ENCODE data around the gene NHLH1.
A peak's percentile ranks its signal among the peaks of the same experiment; 100 is the strongest.

NHLH1 gene

DNA sequence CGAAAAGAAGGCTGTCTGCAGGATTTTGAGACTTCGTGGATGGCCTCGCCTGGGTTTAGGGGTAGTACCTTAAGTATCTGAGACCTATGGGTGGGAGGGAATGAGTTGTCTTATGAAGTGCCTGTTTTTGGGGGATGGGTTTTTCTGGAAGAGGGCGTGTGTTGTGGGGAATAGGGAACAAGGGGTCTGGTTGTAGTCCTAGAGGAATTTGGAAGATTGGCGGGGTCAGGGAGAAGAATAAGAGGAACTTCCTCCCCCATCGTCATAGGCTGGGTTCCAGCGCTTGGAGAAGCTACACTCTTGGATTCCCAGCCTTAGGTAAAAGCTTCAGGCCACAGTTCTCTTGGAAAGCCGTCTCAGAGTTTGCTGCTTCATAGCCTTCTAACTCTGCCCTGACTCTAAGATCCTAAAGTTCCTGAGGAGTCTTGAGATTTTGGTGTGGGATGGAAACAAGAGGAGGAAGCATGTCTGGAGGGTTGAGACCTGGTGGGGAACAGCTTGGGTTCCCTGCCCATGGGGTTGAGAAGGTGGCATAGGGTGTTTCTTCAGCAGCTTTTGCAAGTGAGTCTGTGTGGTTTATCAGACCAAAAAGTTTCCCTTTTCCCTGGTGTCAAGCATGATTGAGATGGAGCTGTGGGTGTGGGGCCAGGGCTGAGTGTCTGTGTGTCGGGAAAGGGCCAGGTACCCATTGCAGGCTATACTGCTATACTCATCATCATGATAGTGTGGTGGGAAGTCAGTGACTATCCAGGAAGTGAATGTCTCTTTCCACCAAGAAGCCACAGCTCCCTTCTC, 35.3 kb downstream of the NHLH1 start:
- no peaks in the 10 kb centered on the region for H3K9me3 ChIP-seq (replicated peaks in 1 of 2; ENCODE audit: control insufficient read depth in 2 of 2, insufficient read depth in 1 of 2, low read depth in 1 of 2, low read length in 2 of 2)
- H2BK12ac ChIP-seq (ENCODE audit: low read length), result no peak overlapping the region
- no peak overlapping the region for H3K23ac ChIP-seq (ENCODE audit: low read depth, low read length, poor library complexity)
- H3K4me1 ChIP-seq (ENCODE audit: control insufficient read depth in 2 of 2, insufficient read depth in 1 of 2, low read depth in 1 of 2, low read length in 2 of 2), result peaks cover 44 to 53% of the 10 kb centered on the region in 2 donors
- no peak overlapping the region for H2AK5ac ChIP-seq (ENCODE audit: low read depth, low read length)
- H2BK5ac ChIP-seq (ENCODE audit: low read length), result no peak overlapping the region
- peaks cover 0 to 46% of the 10 kb centered on the region in 2 donors for H3K36me3 ChIP-seq (replicated peaks in 1 of 2; ENCODE audit: control insufficient read depth in 2 of 2, insufficient read depth in 2 of 2, low read length in 2 of 2)
- no peak overlapping the region for H2BK120ac ChIP-seq (ENCODE audit: low read depth, low read length)
- no peak overlapping the region for H2BK15ac ChIP-seq (ENCODE audit: low read length)
- H3K4me3 ChIP-seq (ENCODE audit: low read length in 2 of 2), result peak overlapping the region; percentile 86 to 88
- no CpG with 5 or more reads among the region's 9 CpGs for WGBS, 2 donors (ENCODE audit: extremely low coverage in 2 of 2, insufficient read length in 2 of 2, insufficient replicate concordance in 1 of 2)
- H3K27ac ChIP-seq (replicated peaks; ENCODE audit: low read length), result no peak overlapping the region
- H3K4ac ChIP-seq (ENCODE audit: low read length), result no peak overlapping the region
- H3K18ac ChIP-seq (ENCODE audit: low read length), result no peak overlapping the region
- no peak overlapping the region for H4K8ac ChIP-seq (ENCODE audit: low read depth, low read length)
- no peak overlapping the region for H2AFZ ChIP-seq (ENCODE audit: low read length)
- H3K9ac ChIP-seq (ENCODE audit: low read depth, low read length, poor library complexity), result peak overlapping the region; percentile 92
- peaks cover 4% of the 10 kb centered on the region for H3K79me1 ChIP-seq (ENCODE audit: low read depth, low read length)
- DNase-seq (ENCODE audit: low spot score), result no peak
- no peaks in the 10 kb centered on the region for H3K27me3 ChIP-seq (ENCODE audit: control insufficient read depth in 3 of 3, insufficient read depth in 3 of 3, low read depth in 1 of 3, low read length in 3 of 3)
- no peak overlapping the region for H3K14ac ChIP-seq (ENCODE audit: low read length)
- peak overlapping the region; percentile 84 for H3K4me2 ChIP-seq (ENCODE audit: insufficient read depth, low read length, poor library complexity, severe bottlenecking)
- no peak overlapping the region for H4K91ac ChIP-seq (ENCODE audit: low read depth, low read length, poor library complexity)

DNA sequence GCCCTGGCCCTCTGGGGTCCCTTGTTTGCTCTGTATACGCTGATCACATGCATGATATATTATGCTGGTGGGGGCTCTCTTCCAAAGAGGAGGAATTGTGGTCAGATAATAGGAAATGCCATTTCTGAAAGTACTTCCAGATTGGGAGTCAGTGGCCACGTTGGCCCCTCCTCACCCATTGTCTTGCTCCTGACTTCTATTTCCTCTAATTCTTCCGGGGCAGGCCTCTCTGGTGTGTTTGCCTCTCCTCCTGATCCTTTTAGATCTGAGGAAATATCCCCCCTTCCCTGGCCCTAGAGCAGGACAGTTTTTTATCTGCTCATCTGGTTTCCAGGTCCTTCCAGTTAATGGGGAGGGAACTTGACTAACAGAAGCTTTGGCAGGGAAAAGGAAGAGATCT, 36.4 kb downstream of the NHLH1 start:
- no peak overlapping the region for H3K18ac ChIP-seq (ENCODE audit: low read length)
- H3K14ac ChIP-seq (ENCODE audit: low read length), result no peak overlapping the region
- H2BK120ac ChIP-seq (ENCODE audit: low read depth, low read length), result no peak overlapping the region
- H3K9me3 ChIP-seq (replicated peaks in 1 of 2; ENCODE audit: control insufficient read depth in 2 of 2, insufficient read depth in 1 of 2, low read depth in 1 of 2, low read length in 2 of 2), result no peaks in the 10 kb centered on the region
- no peak overlapping the region for H3K4me2 ChIP-seq (ENCODE audit: insufficient read depth, low read length, poor library complexity, severe bottlenecking)
- peak overlapping the region in 1 of 2 donors; percentile 86 for H3K4me3 ChIP-seq (ENCODE audit: low read length in 2 of 2)
- no peak overlapping the region for H2BK12ac ChIP-seq (ENCODE audit: low read length)
- no peak overlapping the region for H4K91ac ChIP-seq (ENCODE audit: low read depth, low read length, poor library complexity)
- no peak overlapping the region for H2AFZ ChIP-seq (ENCODE audit: low read length)
- no peak overlapping the region for H3K9ac ChIP-seq (ENCODE audit: low read depth, low read length, poor library complexity)
- H4K8ac ChIP-seq (ENCODE audit: low read depth, low read length), result no peak overlapping the region
- DNase-seq (ENCODE audit: low spot score), result no peak
- H2BK15ac ChIP-seq (ENCODE audit: low read length), result no peak overlapping the region
- no peak overlapping the region for H2BK5ac ChIP-seq (ENCODE audit: low read length)
- peaks cover 46 to 61% of the 10 kb centered on the region in 2 donors for H3K4me1 ChIP-seq (ENCODE audit: control insufficient read depth in 2 of 2, insufficient read depth in 1 of 2, low read depth in 1 of 2, low read length in 2 of 2)
- no peaks in the 10 kb centered on the region for H3K27me3 ChIP-seq (ENCODE audit: control insufficient read depth in 3 of 3, insufficient read depth in 3 of 3, low read depth in 1 of 3, low read length in 3 of 3)
- H3K23ac ChIP-seq (ENCODE audit: low read depth, low read length, poor library complexity), result no peak overlapping the region
- H3K27ac ChIP-seq (replicated peaks; ENCODE audit: low read length), result no peak overlapping the region
- no CpG with 5 or more reads among the region's 3 CpGs for WGBS, 2 donors (ENCODE audit: extremely low coverage in 2 of 2, insufficient read length in 2 of 2, insufficient replicate concordance in 1 of 2)
- H3K79me1 ChIP-seq (ENCODE audit: low read depth, low read length), result peaks cover 8% of the 10 kb centered on the region
- H2AK5ac ChIP-seq (ENCODE audit: low read depth, low read length), result no peak overlapping the region
- no peak overlapping the region for H3K4ac ChIP-seq (ENCODE audit: low read length)
- peaks cover 0 to 56% of the 10 kb centered on the region in 2 donors for H3K36me3 ChIP-seq (replicated peaks in 1 of 2; ENCODE audit: control insufficient read depth in 2 of 2, insufficient read depth in 2 of 2, low read length in 2 of 2)

DNA sequence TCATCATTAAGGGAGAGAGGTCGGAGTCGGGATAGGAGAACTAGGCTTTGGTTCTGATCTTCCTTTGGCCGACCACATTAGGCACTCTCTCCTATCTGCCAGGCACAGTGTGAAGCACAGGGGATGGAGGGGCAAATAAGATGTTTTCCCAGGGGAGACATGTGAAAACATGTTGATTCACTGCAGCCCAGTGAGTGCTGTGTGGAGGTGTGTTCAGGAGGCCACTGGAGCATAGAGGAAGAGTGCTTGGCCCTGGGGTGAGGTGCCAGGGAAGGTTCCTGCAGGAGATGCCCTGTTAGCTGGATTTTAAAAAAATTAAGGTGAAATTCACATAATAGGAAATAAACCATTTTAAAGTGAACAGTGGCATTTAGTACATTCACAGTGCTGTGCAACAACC, 37.2 kb downstream of the NHLH1 start:
- H3K4me2 ChIP-seq (ENCODE audit: insufficient read depth, low read length, poor library complexity, severe bottlenecking), result no peak overlapping the region
- no peak overlapping the region for H3K4me3 ChIP-seq (ENCODE audit: low read length in 2 of 2)
- H3K36me3 ChIP-seq (replicated peaks in 1 of 2; ENCODE audit: control insufficient read depth in 2 of 2, insufficient read depth in 2 of 2, low read length in 2 of 2), result peaks cover 0 to 65% of the 10 kb centered on the region in 2 donors
- H2BK5ac ChIP-seq (ENCODE audit: low read length), result no peak overlapping the region
- H3K27me3 ChIP-seq (ENCODE audit: control insufficient read depth in 3 of 3, insufficient read depth in 3 of 3, low read depth in 1 of 3, low read length in 3 of 3), result no peaks in the 10 kb centered on the region
- H2BK12ac ChIP-seq (ENCODE audit: low read length), result no peak overlapping the region
- H2AK5ac ChIP-seq (ENCODE audit: low read depth, low read length), result no peak overlapping the region
- H4K8ac ChIP-seq (ENCODE audit: low read depth, low read length), result no peak overlapping the region
- H2AFZ ChIP-seq (ENCODE audit: low read length), result no peak overlapping the region
- peaks cover 11% of the 10 kb centered on the region for H3K79me1 ChIP-seq (ENCODE audit: low read depth, low read length)
- no peak overlapping the region for H3K9ac ChIP-seq (ENCODE audit: low read depth, low read length, poor library complexity)
- no peak overlapping the region for H3K4ac ChIP-seq (ENCODE audit: low read length)
- no peak overlapping the region for H3K18ac ChIP-seq (ENCODE audit: low read length)
- H3K4me1 ChIP-seq (ENCODE audit: control insufficient read depth in 2 of 2, insufficient read depth in 1 of 2, low read depth in 1 of 2, low read length in 2 of 2), result peaks cover 50 to 61% of the 10 kb centered on the region in 2 donors
- no peak overlapping the region for H3K27ac ChIP-seq (replicated peaks; ENCODE audit: low read length)
- H4K91ac ChIP-seq (ENCODE audit: low read depth, low read length, poor library complexity), result no peak overlapping the region
- H2BK15ac ChIP-seq (ENCODE audit: low read length), result no peak overlapping the region
- no peaks in the 10 kb centered on the region for H3K9me3 ChIP-seq (replicated peaks in 1 of 2; ENCODE audit: control insufficient read depth in 2 of 2, insufficient read depth in 1 of 2, low read depth in 1 of 2, low read length in 2 of 2)
- no peak overlapping the region for H2BK120ac ChIP-seq (ENCODE audit: low read depth, low read length)
- no CpG with 5 or more reads among the region's 3 CpGs for WGBS, 2 donors (ENCODE audit: extremely low coverage in 2 of 2, insufficient read length in 2 of 2, insufficient replicate concordance in 1 of 2)
- no peak overlapping the region for H3K23ac ChIP-seq (ENCODE audit: low read depth, low read length, poor library complexity)
- no peak overlapping the region for H3K14ac ChIP-seq (ENCODE audit: low read length)
- no peak for DNase-seq (ENCODE audit: low spot score)

DNA sequence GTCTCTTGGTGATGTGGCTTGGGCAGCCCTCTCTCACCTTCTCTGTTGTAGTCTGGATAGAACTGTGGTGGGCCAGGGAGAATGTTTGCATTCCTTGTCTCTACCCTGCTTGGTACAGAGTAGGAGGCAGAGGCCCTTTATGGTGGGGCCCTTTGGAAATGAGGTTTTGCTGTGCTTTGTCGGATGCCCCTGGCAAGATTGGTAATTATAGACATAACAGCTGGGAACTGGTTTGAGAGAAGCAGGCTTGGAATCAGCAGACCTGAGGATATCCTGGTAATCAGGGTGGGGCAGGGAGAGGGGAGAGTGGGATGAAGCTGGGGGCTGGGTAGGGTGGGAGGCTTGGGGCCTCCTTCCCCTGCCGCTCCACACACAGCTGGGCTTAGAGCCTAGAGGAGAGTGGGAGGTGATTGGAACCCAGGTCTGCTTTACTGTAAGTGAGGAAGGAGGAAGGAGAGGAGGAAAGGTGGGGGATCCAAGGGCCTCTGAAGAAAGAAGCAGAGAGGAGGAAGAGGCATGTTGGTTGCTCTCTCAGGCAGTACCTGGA, 38.5 kb downstream of the NHLH1 start:
- no peak for DNase-seq (ENCODE audit: low spot score)

More for the DNA sequence above, 38.5 kb downstream of the NHLH1 start:
- Histone ChIP-seq H2AK5ac (ENCODE audit: low read depth, low read length) (no peak overlapping the region), H2AFZ (ENCODE audit: low read length) (no peak overlapping the region), H3K4me2 (ENCODE audit: insufficient read depth, low read length, poor library complexity, severe bottlenecking) (no peak overlapping the region), H3K18ac (ENCODE audit: low read length) (no peak overlapping the region), H2BK120ac (ENCODE audit: low read depth, low read length) (no peak overlapping the region), H3K4me1 (ENCODE audit: control insufficient read depth in 2 of 2, insufficient read depth in 1 of 2, low read depth in 1 of 2, low read length in 2 of 2) (peaks cover 53 to 68% of the 10 kb centered on the region in 2 donors), H3K27me3 (ENCODE audit: control insufficient read depth in 3 of 3, insufficient read depth in 3 of 3, low read depth in 1 of 3, low read length in 3 of 3) (no peaks in the 10 kb centered on the region), H3K27ac (replicated peaks; ENCODE audit: low read length) (no peak overlapping the region), H2BK5ac (ENCODE audit: low read length) (no peak overlapping the region), H3K36me3 (replicated peaks in 1 of 2; ENCODE audit: control insufficient read depth in 2 of 2, insufficient read depth in 2 of 2, low read length in 2 of 2) (peaks cover 0 to 72% of the 10 kb centered on the region in 2 donors), H3K9ac (ENCODE audit: low read depth, low read length, poor library complexity) (no peak overlapping the region), H3K4ac (ENCODE audit: low read length) (no peak overlapping the region), H3K4me3 (ENCODE audit: low read length in 2 of 2) (no peak overlapping the region), H4K91ac (ENCODE audit: low read depth, low read length, poor library complexity) (no peak overlapping the region), H3K14ac (ENCODE audit: low read length) (no peak overlapping the region), H4K8ac (ENCODE audit: low read depth, low read length) (no peak overlapping the region), H2BK12ac (ENCODE audit: low read length) (no peak overlapping the region), H3K23ac (ENCODE audit: low read depth, low read length, poor library complexity) (no peak overlapping the region), H3K79me1 (ENCODE audit: low read depth, low read length) (peaks cover 11% of the 10 kb centered on the region), H3K9me3 (replicated peaks in 1 of 2; ENCODE audit: control insufficient read depth in 2 of 2, insufficient read depth in 1 of 2, low read depth in 1 of 2, low read length in 2 of 2) (no peaks in the 10 kb centered on the region), H2BK15ac (ENCODE audit: low read length) (no peak overlapping the region)
- WGBS, 2 donors (ENCODE audit: extremely low coverage in 2 of 2, insufficient read length in 2 of 2, insufficient replicate concordance in 1 of 2), result no CpG with 5 or more reads among the region's 2 CpGs

Measured in neuronal stem cell (in vitro differentiated cells).